Measurements from ENCODE around the gene GPATCH4. TPM values are rescaled to one million over a fixed set of nuclear protein-coding genes. Genes with fewer than 3 reads are reported as not detected.
A peak's percentile ranks its signal among the peaks of the same experiment; 100 is the strongest.

Gene GPATCH4
- polyA plus RNA-seq: 10 to 100 TPM in 3 of 4 donors, 1 to 10 TPM in 1; 8.9 to 31.0 (median 16.8) TPM
- long read RNA-seq, donor 1: 0 reads
- long read RNA-seq, donor 2, transcript GPATCH4-201 (8 exons, 1,972 nt): major isoform, 5 of 5 reads
- long read RNA-seq, donor 2, partial matches to known transcripts: 0 of 5 reads
- long read RNA-seq, donor 2, other reads (novel, unspliced or antisense): 0 of 5 reads
- long read RNA-seq, donor 3, partial matches to known transcripts: 0 of 7 reads
- long read RNA-seq, donor 3, other reads (novel, unspliced or antisense): 0 of 7 reads
- long read RNA-seq, donor 4: 0 reads
- long read RNA-seq, donor 5, partial matches to known transcripts: 0 of 3 reads
- long read RNA-seq, donor 5, other reads (novel, unspliced or antisense): 0 of 3 reads
- long read RNA-seq, donor 6, partial matches to known transcripts: 0 of 4 reads
- long read RNA-seq, donor 6, other reads (novel, unspliced or antisense): 0 of 4 reads
- long read RNA-seq, donor 7: 0 reads
- long read RNA-seq, donor 8, partial matches to known transcripts: 0 of 1 reads
- long read RNA-seq, donor 8, other reads (novel, unspliced or antisense): 0 of 1 reads
- long read RNA-seq, donor 9, partial matches to known transcripts: 0 of 2 reads
- long read RNA-seq, donor 9, other reads (novel, unspliced or antisense): 0 of 2 reads
- long read RNA-seq, donor 10, transcript GPATCH4-201 (8 exons, 1,972 nt): major isoform, 11 of 13 reads
- long read RNA-seq, donor 10, partial matches to known transcripts: 0 of 13 reads
- long read RNA-seq, donor 10, other reads (novel, unspliced or antisense): 0 of 13 reads

DNA sequence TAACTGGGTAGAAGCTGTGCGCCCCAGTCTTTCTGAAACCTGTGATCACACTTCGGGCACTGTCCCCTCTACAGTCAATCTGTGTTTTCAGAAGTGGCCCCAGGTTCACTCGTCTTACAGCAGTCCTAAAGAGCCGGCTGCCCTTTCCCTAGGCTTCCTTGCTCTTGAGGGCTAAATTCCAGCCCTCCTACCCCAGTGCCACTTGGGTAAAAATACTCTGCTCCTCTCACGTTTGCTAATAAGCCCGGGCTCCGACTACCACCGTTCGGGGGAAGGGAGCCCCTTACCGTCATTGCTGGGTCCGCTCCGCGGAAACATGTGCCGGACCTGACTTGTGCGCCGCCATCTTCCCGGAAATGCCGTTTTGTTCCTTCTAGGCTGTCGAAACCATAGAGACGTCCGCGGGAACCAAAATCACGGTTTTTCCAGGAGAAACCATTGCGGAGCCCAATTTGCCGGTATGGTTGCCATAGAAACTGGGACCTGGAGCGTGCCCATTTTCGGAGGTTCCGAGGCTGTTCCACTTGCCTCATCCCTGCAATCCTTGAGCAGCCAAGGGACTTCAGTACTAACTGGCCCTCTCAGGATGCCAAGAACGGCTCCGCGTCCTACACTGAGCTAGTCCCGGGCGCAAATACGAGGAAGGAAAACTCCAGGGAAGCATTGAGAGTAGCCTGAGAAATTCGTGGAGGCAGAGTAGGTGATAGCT lies at the start of gene GPATCH4:
GPATCH4 (minus strand) TSS at position 358 of the 709 bp plus-strand sequence.
- no peaks in the 10 kb centered on the region for H3K9me3 ChIP-seq (ENCODE audit: control insufficient read depth in 2 of 2, insufficient read depth in 1 of 2, low read depth in 1 of 2, low read length in 1 of 2)
- peak within 1 kb of the TSS; percentile 25 to 90 (median 76) for H3K27ac ChIP-seq (ENCODE audit: low read depth in 1 of 3, low read length in 2 of 3)
- H3K4me1 ChIP-seq (ENCODE audit: control insufficient read depth in 3 of 3, insufficient read depth in 2 of 3, low read depth in 1 of 3, low read length in 2 of 3): peaks cover 0 to 15% (median 2%) of the 10 kb centered on the region in 3 donors
- H3K27me3 ChIP-seq (ENCODE audit: control insufficient read depth in 3 of 3, insufficient read depth in 3 of 3, low read length in 3 of 3): no peaks in the 10 kb centered on the region
- H3K36me3 ChIP-seq (ENCODE audit: control insufficient read depth in 3 of 3, insufficient read depth in 2 of 3, low read depth in 1 of 3, low read length in 3 of 3): peaks cover 0 to 23% (median 11%) of the 10 kb centered on the region in 3 donors
- DNase-seq (peak; percentile 77 to 91), FAIRE-seq (no peak)
- WGBS, 3 donors: 0 to 1% (median 0%) methylated on average over 35 of the region's 35 CpGs
- peak within 1 kb of the TSS; percentile 69 to 74 (median 73) for H3K4me3 ChIP-seq (ENCODE audit: low read depth in 1 of 3, low read length in 3 of 3)

DNA sequence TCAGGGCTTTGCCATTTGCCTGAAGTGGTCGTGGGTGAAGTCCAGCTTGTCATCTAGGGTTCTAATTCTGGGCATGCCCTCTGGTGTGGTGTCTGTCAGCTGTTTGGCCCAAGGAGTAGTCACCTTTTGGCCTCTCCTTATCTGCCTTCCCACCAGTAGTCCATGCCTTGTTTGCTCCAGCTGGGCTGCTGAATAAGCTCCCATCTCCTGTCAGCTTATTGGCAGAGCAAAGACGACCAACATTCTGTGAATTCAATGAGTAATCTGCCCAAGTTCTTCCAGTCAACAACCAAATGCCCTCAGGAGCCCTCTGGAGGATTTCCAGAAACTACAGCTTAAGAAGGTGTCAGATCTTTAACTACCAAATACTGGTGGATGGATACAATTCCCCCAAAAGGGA lies 47.7 kb upstream of the GPATCH4 start:
- 28 to 40% (median 40%) methylated on average over 2 of the region's 2 CpGs for WGBS, 3 donors
- H3K27ac ChIP-seq (ENCODE audit: low read depth in 1 of 3, low read length in 2 of 3): no peak overlapping the region
- peaks cover 0 to 25% (median 5%) of the 10 kb centered on the region in 3 donors for H3K36me3 ChIP-seq (ENCODE audit: control insufficient read depth in 3 of 3, insufficient read depth in 2 of 3, low read depth in 1 of 3, low read length in 3 of 3)
- peaks cover 0 to 23% (median 8%) of the 10 kb centered on the region in 3 donors for H3K27me3 ChIP-seq (ENCODE audit: control insufficient read depth in 3 of 3, insufficient read depth in 3 of 3, low read length in 3 of 3)
- H3K4me1 ChIP-seq (ENCODE audit: control insufficient read depth in 3 of 3, insufficient read depth in 2 of 3, low read depth in 1 of 3, low read length in 2 of 3): no peaks in the 10 kb centered on the region
- no peaks in the 10 kb centered on the region for H3K9me3 ChIP-seq (ENCODE audit: control insufficient read depth in 2 of 2, insufficient read depth in 1 of 2, low read depth in 1 of 2, low read length in 1 of 2)
- H3K4me3 ChIP-seq (ENCODE audit: low read depth in 1 of 3, low read length in 3 of 3): no peak overlapping the region
- FAIRE-seq: no peak
- DNase-seq: no peak

DNA sequence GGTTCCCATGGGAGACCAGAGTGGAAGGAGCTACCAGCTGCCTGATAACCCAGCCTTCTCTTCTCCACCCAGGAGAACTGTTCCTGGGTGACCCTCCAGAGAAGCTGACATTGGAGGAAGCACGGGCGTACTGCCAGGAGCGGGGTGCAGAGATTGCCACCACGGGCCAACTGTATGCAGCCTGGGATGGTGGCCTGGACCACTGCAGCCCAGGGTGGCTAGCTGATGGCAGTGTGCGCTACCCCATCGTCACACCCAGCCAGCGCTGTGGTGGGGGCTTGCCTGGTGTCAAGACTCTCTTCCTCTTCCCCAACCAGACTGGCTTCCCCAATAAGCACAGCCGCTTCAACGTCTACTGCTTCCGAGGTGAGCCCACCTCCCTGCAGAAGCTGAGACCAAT lies 47.2 kb upstream of the GPATCH4 start:
- Histone ChIP-seq H3K4me1 (ENCODE audit: control insufficient read depth in 3 of 3, insufficient read depth in 2 of 3, low read depth in 1 of 3, low read length in 2 of 3) (no peaks in the 10 kb centered on the region), H3K9me3 (ENCODE audit: control insufficient read depth in 2 of 2, insufficient read depth in 1 of 2, low read depth in 1 of 2, low read length in 1 of 2) (no peaks in the 10 kb centered on the region), H3K4me3 (ENCODE audit: low read depth in 1 of 3, low read length in 3 of 3) (no peak overlapping the region), H3K27ac (ENCODE audit: low read depth in 1 of 3, low read length in 2 of 3) (no peak overlapping the region), H3K36me3 (ENCODE audit: control insufficient read depth in 3 of 3, insufficient read depth in 2 of 3, low read depth in 1 of 3, low read length in 3 of 3) (peaks cover 0 to 29% (median 5%) of the 10 kb centered on the region in 3 donors), H3K27me3 (ENCODE audit: control insufficient read depth in 3 of 3, insufficient read depth in 3 of 3, low read length in 3 of 3) (peaks cover 0 to 23% (median 8%) of the 10 kb centered on the region in 3 donors)
- WGBS, 3 donors: 83 to 93% (median 86%) methylated on average over 10 of the region's 10 CpGs
- FAIRE-seq (no peak), DNase-seq (no peak)

DNA sequence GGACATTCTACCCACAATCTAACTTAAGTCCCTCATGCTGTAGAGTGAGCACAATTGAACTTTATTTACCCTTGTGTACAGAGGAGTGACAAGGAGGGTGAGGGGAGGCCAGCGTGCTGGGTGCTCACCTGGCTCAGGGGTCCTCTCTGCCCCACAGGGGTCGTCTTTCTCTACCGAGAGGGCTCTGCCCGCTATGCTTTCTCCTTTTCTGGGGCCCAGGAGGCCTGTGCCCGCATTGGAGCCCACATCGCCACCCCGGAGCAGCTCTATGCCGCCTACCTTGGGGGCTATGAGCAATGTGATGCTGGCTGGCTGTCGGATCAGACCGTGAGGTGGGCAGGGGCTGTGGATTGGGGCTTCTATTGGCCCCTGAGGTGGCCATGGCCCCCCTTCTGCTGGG lies 46.1 kb upstream of the GPATCH4 start:
- H3K4me3 ChIP-seq (ENCODE audit: low read depth in 1 of 3, low read length in 3 of 3): no peak overlapping the region
- H3K27me3 ChIP-seq (ENCODE audit: control insufficient read depth in 3 of 3, insufficient read depth in 3 of 3, low read length in 3 of 3): peaks cover 0 to 33% (median 8%) of the 10 kb centered on the region in 3 donors
- H3K27ac ChIP-seq (ENCODE audit: low read depth in 1 of 3, low read length in 2 of 3): no peak overlapping the region
- no peaks in the 10 kb centered on the region for H3K9me3 ChIP-seq (ENCODE audit: control insufficient read depth in 2 of 2, insufficient read depth in 1 of 2, low read depth in 1 of 2, low read length in 1 of 2)
- FAIRE-seq (no peak), DNase-seq (no peak)
- 81 to 92% (median 91%) methylated on average over 10 of the region's 10 CpGs for WGBS, 3 donors
- peaks cover 0 to 7% (median 0%) of the 10 kb centered on the region in 3 donors for H3K4me1 ChIP-seq (ENCODE audit: control insufficient read depth in 3 of 3, insufficient read depth in 2 of 3, low read depth in 1 of 3, low read length in 2 of 3)
- peaks cover 0 to 31% (median 5%) of the 10 kb centered on the region in 3 donors for H3K36me3 ChIP-seq (ENCODE audit: control insufficient read depth in 3 of 3, insufficient read depth in 2 of 3, low read depth in 1 of 3, low read length in 3 of 3)

DNA sequence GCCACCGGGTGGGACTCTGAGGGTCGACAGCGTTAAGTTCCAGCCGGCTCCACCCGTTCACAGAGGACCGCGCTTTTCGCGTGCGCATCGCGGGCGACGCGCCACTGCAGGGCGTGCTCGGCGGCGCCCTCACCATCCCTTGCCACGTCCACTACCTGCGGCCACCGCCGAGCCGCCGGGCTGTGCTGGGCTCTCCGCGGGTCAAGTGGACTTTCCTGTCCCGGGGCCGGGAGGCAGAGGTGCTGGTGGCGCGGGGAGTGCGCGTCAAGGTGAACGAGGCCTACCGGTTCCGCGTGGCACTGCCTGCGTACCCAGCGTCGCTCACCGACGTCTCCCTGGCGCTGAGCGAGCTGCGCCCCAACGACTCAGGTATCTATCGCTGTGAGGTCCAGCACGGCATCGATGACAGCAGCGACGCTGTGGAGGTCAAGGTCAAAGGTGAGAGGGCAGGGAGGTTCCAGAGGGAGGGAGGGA lies 45.5 kb upstream of the GPATCH4 start:
- H3K9me3 ChIP-seq (ENCODE audit: control insufficient read depth in 2 of 2, insufficient read depth in 1 of 2, low read depth in 1 of 2, low read length in 1 of 2): no peaks in the 10 kb centered on the region
- DNase-seq (no peak), FAIRE-seq (no peak)
- peaks cover 0 to 30% (median 5%) of the 10 kb centered on the region in 3 donors for H3K36me3 ChIP-seq (ENCODE audit: control insufficient read depth in 3 of 3, insufficient read depth in 2 of 3, low read depth in 1 of 3, low read length in 3 of 3)
- peaks cover 0 to 37% (median 8%) of the 10 kb centered on the region in 3 donors for H3K27me3 ChIP-seq (ENCODE audit: control insufficient read depth in 3 of 3, insufficient read depth in 3 of 3, low read length in 3 of 3)
- H3K27ac ChIP-seq (ENCODE audit: low read depth in 1 of 3, low read length in 2 of 3): no peak overlapping the region
- no peak overlapping the region for H3K4me3 ChIP-seq (ENCODE audit: low read depth in 1 of 3, low read length in 3 of 3)
- peaks cover 0 to 11% (median 0%) of the 10 kb centered on the region in 3 donors for H3K4me1 ChIP-seq (ENCODE audit: control insufficient read depth in 3 of 3, insufficient read depth in 2 of 3, low read depth in 1 of 3, low read length in 2 of 3)
- WGBS, 3 donors: 39 to 64% (median 63%) methylated on average over 42 to 51 of the region's 51 CpGs

DNA sequence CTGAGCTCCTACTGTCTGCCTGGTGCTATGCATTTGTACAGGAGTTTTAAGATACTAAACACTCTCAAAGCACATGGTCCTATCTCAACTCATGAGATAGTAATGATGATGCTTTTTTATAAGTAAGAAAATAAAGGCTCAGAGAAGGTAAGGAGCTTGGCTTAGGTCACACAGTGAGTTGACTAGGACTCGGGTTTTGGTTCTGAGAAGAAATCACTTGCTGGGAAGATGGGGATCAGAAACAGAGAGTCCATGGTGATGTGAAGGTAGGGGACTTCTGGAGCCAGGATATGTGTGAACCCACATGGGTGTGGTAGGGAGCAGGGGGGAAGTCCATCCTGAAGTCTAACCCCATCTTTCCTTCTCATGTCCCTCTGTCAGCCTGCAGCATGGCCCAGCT lies 44.4 kb upstream of the GPATCH4 start:
- DNase-seq (no peak), FAIRE-seq (no peak)
- Histone ChIP-seq H3K9me3 (ENCODE audit: control insufficient read depth in 2 of 2, insufficient read depth in 1 of 2, low read depth in 1 of 2, low read length in 1 of 2) (no peaks in the 10 kb centered on the region), H3K36me3 (ENCODE audit: control insufficient read depth in 3 of 3, insufficient read depth in 2 of 3, low read depth in 1 of 3, low read length in 3 of 3) (peaks cover 0 to 23% (median 5%) of the 10 kb centered on the region in 3 donors), H3K27me3 (ENCODE audit: control insufficient read depth in 3 of 3, insufficient read depth in 3 of 3, low read length in 3 of 3) (peaks cover 3 to 48% (median 12%) of the 10 kb centered on the region in 3 donors), H3K27ac (ENCODE audit: low read depth in 1 of 3, low read length in 2 of 3) (no peak overlapping the region), H3K4me3 (ENCODE audit: low read depth in 1 of 3, low read length in 3 of 3) (no peak overlapping the region), H3K4me1 (ENCODE audit: control insufficient read depth in 3 of 3, insufficient read depth in 2 of 3, low read depth in 1 of 3, low read length in 2 of 3) (peaks cover 0 to 15% (median 0%) of the 10 kb centered on the region in 3 donors)
- 80 to 95% (median 92%) methylated on average over 1 of the region's 1 CpG for WGBS, 3 donors

DNA sequence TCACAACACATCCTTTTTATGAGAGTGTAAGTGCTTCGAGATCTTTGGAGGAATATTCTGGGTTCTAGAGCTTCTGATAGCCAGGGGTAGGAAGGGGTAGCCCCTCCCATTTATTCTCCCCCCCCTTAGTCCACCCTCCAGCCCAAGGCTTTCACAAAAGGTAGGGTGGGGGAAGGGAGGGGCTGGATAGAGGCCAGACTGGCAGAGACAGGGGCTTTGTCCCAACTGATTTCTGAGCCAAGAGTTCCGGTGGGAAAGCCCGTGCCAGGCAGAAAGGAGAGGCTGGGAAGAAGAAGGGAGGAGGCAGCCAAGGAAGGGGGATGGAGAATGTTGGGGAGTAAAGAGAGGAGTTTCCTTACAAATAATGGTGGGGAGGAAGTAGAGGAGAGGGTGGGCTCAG lies 43.8 kb upstream of the GPATCH4 start:
- peaks cover 0 to 15% (median 0%) of the 10 kb centered on the region in 3 donors for H3K4me1 ChIP-seq (ENCODE audit: control insufficient read depth in 3 of 3, insufficient read depth in 2 of 3, low read depth in 1 of 3, low read length in 2 of 3)
- H3K27ac ChIP-seq (ENCODE audit: low read depth in 1 of 3, low read length in 2 of 3): no peak overlapping the region
- FAIRE-seq (no peak), DNase-seq (no peak)
- H3K27me3 ChIP-seq (ENCODE audit: control insufficient read depth in 3 of 3, insufficient read depth in 3 of 3, low read length in 3 of 3): peaks cover 3 to 54% (median 12%) of the 10 kb centered on the region in 3 donors
- no peak overlapping the region for H3K4me3 ChIP-seq (ENCODE audit: low read depth in 1 of 3, low read length in 3 of 3)
- WGBS, 3 donors: 65 to 80% (median 73%) methylated on average over 3 of the region's 3 CpGs
- H3K9me3 ChIP-seq (ENCODE audit: control insufficient read depth in 2 of 2, insufficient read depth in 1 of 2, low read depth in 1 of 2, low read length in 1 of 2): no peaks in the 10 kb centered on the region
- peaks cover 0 to 23% (median 5%) of the 10 kb centered on the region in 3 donors for H3K36me3 ChIP-seq (ENCODE audit: control insufficient read depth in 3 of 3, insufficient read depth in 2 of 3, low read depth in 1 of 3, low read length in 3 of 3)

DNA sequence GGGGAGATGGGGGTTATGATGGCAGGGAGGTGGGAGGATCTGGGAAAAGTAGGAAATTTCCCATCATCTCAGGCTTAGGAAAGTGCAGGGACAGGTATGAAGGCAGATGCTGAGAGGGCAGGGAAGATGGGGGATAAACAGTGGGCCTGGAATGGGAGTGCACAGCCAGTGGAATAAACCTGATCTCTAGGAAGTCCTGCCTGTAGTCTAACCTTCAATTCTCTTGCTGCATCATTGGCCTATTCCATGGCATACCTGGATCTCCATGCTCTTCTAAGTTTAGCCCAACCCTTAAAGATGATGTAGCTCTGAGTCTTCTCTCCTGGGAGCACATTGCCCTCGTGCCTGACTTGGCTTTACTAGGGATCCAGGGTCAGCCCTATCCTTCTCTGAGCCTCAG lies 43.4 kb upstream of the GPATCH4 start:
- DNase-seq (no peak), FAIRE-seq (no peak)
- 45 to 57% (median 53%) methylated on average over 1 of the region's 1 CpG for whole genome bisulfite sequencing, 3 donors
- H3K27me3 ChIP-seq (ENCODE audit: control insufficient read depth in 3 of 3, insufficient read depth in 3 of 3, low read length in 3 of 3): peaks cover 3 to 58% (median 14%) of the 10 kb centered on the region in 3 donors
- no peak overlapping the region for H3K4me3 ChIP-seq (ENCODE audit: low read depth in 1 of 3, low read length in 3 of 3)
- no peaks in the 10 kb centered on the region for H3K9me3 ChIP-seq (ENCODE audit: control insufficient read depth in 2 of 2, insufficient read depth in 1 of 2, low read depth in 1 of 2, low read length in 1 of 2)
- peaks cover 0 to 15% (median 0%) of the 10 kb centered on the region in 3 donors for H3K4me1 ChIP-seq (ENCODE audit: control insufficient read depth in 3 of 3, insufficient read depth in 2 of 3, low read depth in 1 of 3, low read length in 2 of 3)
- no peak overlapping the region for H3K27ac ChIP-seq (ENCODE audit: low read depth in 1 of 3, low read length in 2 of 3)
- peaks cover 0 to 23% (median 5%) of the 10 kb centered on the region in 3 donors for H3K36me3 ChIP-seq (ENCODE audit: control insufficient read depth in 3 of 3, insufficient read depth in 2 of 3, low read depth in 1 of 3, low read length in 3 of 3)

Measured in small intestine (tissue), 16 donors.